NCI-H524 treated with DMSO at 0.1 percent for 48 hours (cell line): ENCODE results near the gene IMP4.
A peak's percentile ranks its signal among the peaks of the same experiment; 100 is the strongest.

ENCODE experiments used
- DNase-seq: peaks from one replicate; lab custom pipeline; 2025; lab: John Stamatoyannopoulos, UW

Gene IMP4

DNA sequence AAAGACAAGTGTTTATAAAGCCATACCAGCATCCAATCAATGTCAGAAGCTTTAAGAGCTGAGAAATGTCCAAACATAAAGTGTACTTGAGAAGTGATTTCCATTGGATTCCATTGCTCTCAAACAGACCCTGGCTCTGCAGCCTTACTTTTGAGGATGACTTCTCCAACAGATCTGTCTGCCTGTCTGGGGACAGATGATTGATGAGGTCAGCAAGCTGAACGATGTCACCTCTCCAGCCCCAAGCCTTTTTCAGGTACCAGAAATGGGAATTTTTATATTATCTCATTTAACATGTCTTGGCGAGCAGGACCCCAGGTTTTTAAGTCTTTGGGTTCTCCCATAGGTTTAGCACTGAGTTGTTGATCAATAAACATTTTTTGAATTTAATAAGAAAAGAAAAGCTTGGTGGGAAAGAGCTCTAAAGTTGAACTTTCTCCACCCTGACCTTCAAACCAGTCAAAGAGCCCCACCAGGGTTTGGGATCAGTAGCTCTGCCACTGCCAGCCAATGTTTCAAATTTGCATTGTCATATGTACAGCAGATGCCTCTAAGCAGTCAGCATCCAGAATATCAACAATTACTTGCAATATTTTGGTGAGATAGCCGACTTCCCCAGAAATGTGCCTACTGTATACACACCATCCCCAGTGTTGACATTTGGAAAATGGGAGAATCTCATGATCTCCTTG is 35.7 kb downstream of the IMP4 start:
- DNase-seq, result no peak

- DNase-seq, result no peak
Observed at GRCh38 chr2:130378898-130379214, 36.2 kb downstream of the IMP4 start.

- no peak for DNase-seq
Observed at GRCh38 chr2:130380096-130380934, 37.6 kb downstream of the IMP4 start.

GRCh38 chr2:130381145-130381544 is 38.4 kb downstream of the IMP4 start:
- no peak for DNase-seq

GRCh38 chr2:130381619-130382018 is 38.9 kb downstream of the IMP4 start:
- no peak for DNase-seq

DNA sequence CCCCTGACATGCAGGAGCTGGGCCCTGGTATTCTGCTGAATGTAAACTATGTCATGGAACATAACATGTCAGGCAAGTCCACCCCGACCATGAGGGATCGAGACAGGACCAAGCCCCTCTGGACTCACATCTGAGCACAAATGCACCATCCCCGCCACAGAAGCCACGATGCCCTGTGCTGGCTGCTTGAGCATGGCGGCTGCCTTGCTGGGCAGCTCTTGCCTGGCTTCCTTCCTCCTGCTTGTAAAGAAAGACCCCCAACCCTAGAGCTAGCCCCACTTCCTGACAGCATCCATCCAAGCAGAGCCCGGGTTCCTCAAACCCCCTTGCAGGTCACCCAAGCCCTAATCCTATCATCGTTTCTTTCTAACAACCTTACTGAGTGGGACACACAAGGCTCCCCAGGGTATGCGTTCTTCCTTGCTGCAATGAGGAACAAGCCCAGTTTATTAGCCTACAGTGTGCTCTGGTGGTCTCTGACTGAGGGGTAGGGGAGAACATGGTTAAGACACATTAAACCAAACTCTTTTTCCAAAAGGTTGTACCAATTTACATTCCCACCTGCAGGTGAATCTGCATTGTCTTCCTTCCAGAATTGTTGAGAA is 39.7 kb downstream of the IMP4 start:
- no peak for DNase-seq

GRCh38 chr2:130385709-130386108 is 43.0 kb downstream of the IMP4 start:
- DNase-seq, result no peak

DNA sequence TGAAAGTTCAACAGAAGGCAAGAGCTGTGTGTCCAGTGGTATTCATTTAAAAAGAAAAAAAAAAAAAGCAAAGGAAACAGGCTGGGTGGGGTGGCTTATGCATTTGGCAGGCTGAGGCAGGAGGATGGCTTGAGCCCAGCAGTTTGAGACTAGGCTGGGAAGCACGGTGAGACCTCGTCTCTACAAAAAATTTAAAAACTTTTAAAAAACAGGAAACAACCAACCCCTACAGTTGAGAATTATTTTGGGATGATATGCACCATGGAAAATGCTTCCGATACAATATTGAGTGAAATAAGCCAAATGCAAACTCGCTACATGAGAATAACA is 44.3 kb downstream of the IMP4 start:
- DNase-seq, result no peak

DNA sequence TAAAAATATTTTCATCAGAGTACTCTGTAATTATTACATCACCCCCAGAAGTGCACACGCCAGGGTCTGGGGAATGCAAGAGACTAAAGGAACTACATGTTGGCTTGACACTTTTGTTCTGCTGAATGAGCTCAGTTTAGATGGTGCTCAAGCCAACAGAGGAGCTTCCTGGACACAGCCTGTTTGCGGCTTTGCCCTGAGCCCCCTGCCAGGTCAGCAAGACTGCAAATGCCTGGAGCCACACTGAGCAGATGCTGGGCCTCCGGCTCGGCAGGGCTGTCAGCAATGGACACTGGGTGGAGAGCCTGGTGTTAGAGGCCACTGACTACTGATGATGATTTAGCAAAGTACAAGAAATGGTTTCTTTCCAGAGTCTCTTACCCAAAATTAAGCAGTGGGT is 45.1 kb downstream of the IMP4 start:
- no peak for DNase-seq

GRCh38 chr2:130388221-130388907 is 45.7 kb downstream of the IMP4 start:
- no peak for DNase-seq

- no peak for DNase-seq
Observed at GRCh38 chr2:130389358-130389757, 46.7 kb downstream of the IMP4 start.

- no peak for DNase-seq
Observed at GRCh38 chr2:130389783-130390182, 47.1 kb downstream of the IMP4 start.

- no peak for DNase-seq
Observed at GRCh38 chr2:130390460-130391057, 47.9 kb downstream of the IMP4 start.

DNA sequence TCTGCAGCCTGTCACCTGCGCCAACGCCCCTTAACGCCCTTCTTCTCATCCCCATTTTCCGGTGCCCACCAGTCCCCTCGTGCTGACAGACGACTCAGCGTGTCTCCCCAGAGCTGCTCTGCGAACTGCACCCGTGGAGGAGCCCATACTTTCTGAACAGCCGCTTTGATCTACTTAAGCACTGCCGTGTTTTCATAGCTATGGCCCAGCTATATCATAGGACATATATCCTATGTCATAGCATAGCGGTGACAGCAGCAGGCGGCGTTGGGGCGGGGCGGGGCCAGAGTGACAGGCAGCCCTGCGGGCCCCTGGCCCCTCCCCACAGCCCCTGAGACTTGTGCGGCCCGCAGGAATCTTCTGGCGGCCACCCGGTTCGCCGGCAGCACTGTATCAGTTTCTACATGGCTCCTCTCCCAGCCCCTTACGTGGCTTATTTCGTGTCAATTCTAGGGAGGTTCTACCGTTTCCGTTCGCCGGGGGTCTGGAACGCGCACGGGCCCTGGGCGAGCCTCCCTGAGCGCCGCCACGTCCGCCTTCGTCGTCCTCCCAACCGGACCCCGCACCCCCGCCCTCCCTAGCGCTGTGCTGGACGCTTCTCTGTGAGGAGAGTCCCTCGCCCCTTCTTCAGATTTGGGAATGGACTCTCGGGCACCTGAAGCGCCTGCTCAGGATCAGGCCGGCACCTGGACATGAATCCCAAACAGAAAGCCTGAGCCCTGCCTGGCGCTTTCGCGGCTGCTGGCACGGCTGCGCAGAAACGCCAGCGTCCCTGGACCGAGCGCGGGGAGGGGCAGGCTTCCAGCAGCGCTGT is 48.6 kb downstream of the IMP4 start:
- peak; percentile 27 for DNase-seq

DNA sequence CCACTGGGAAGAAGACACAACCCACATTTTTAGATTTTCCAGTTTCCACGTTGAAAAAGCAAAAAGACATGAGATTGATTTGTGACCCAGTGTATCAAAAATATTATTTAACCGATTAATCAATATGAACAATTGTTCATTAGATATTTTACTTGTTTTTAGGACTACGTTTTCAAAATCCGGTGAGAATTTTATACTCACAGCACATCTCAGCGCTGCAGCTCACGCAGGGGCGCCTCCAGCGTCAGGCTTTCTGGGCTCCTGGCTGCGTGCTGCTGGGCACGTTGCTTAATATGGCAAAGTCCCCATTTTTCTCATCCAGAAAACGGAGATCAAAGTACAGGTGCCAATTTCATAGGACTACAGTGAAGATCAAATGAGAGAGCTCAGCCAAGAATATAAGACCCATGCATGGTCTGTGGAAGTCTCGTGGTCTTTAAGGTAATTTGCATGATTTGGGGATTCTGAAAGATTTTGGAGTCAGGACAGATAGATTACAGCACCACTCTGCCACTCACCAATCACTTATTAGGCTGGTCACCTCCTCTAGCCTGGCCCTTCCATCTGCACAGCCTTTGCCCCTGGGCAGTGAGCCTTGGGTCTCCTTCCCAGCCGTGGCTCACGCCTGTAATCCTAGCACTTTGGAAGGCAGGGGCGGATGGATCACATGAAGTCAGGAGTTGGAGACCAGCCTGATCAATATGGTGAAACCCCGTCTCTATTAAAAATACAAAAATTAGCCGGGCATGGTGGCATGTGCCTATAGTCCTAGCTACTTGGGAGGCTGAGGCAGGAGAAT is 49.4 kb downstream of the IMP4 start:
- no peak for DNase-seq

- no peak for DNase-seq
Observed at GRCh38 chr2:130393318-130393910, 50.7 kb downstream of the IMP4 start.
